ENCODE measurements around the gene DDR1.
"Not testable (repeated sequence)": the region's sequence is repeated elsewhere in the genome, so short reads cannot be mapped to it uniquely, and the experiment has no call there.

The DDR1 gene

DNA sequence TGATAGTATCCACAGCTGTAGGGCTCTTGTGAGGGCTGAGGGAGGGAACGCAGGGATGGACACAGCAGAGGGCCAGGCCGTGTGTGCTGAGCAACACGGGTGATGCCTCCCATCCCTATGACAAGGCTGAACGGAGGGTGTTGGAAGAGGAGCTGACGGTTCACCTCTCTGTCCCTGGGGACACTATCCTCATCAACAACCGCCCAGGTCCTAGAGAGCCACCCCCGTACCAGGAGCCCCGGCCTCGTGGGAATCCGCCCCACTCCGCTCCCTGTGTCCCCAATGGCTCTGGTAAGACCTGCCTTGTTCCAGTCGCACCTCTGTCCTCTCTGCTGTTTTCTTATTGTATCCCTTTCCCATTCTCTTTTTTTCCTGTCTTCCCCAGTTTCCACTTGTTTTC is 10.1 kb downstream of the DDR1 start:
- DNase-seq (ENCODE audit: low read depth, low spot score) = no peak

DNA sequence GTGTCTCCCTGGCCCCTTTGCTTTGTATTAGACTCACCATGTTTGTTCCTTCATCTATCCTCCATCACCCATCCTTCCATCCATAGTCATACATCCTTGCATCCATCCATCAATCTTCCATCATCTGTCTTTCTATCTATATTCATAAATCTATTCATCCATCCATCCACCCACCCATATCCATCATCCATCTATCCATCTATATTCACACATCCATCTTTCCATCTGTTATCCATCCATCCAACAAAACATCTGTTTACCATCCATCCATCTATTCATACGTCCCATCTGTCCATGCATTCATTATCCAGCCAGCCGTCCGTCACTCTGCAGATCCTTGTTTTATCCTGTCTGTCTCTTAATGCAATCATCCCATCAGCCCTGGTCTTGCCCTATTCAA is 10.6 kb downstream of the DDR1 start:
- no peak for DNase-seq (ENCODE audit: low read depth, low spot score)

DNA sequence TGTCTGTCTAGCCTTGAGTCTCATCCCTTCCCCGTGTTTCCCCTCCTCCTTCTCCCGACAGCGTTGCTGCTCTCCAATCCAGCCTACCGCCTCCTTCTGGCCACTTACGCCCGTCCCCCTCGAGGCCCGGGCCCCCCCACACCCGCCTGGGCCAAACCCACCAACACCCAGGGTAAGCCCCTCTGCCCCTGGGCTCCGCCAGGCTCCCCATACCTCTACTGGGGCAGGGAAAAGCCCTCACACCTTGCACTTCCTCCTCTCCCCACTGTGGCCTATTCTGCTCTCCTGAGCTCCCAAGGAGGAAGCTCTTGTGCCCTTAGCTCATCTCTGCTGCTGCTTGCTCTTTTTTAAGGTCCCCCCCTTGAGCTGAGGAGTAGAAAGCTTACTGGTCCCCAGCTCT is 11.0 kb downstream of the DDR1 start:
- no peak for DNase-seq (ENCODE audit: low read depth, low spot score)

DNA sequence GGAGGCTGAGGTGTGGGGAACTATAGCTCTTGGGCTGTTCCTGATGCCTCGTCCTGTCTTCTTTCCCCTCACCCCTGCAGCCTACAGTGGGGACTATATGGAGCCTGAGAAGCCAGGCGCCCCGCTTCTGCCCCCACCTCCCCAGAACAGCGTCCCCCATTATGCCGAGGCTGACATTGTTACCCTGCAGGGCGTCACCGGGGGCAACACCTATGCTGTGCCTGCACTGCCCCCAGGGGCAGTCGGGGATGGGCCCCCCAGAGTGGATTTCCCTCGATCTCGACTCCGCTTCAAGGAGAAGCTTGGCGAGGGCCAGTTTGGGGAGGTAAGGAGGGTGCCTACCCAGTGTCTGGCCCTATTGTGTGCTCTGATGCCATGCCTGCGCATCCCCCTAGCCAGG is 12.2 kb downstream of the DDR1 start:
- no peak for DNase-seq (ENCODE audit: low read depth, low spot score)

- no peak for DNase-seq (ENCODE audit: low read depth, low spot score)
Measured at GRCh38 chr6:30897882-30898281, 13.6 kb downstream of the DDR1 start.

DNA sequence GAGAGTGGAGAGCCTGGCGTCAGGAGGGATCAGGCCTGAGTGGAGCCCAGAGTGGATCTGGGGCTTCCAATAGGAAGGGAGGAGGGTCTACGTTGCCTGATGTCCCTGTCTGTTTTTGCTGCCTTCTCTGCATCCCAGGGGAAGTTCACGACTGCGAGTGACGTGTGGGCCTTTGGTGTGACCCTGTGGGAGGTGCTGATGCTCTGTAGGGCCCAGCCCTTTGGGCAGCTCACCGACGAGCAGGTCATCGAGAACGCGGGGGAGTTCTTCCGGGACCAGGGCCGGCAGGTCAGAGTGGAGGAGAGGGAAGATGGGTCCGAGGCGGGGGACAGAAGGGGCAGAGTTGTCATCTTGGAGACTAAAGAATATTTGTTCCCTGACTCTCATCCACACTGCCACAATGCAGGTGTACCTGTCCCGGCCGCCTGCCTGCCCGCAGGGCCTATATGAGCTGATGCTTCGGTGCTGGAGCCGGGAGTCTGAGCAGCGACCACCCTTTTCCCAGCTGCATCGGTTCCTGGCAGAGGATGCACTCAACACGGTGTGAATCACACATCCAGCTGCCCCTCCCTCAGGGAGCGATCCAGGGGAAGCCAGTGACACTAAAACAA is 14.5 kb downstream of the DDR1 start:
- DNase-seq (ENCODE audit: low read depth, low spot score) = no peak

- no peak for DNase-seq (ENCODE audit: low read depth, low spot score)
Measured at GRCh38 chr6:30900863-30901417, 16.6 kb downstream of the DDR1 start.

GRCh38 chr6:30901436-30901835 is 17.1 kb downstream of the DDR1 start:
- no peak for DNase-seq (ENCODE audit: low read depth, low spot score)

DNA sequence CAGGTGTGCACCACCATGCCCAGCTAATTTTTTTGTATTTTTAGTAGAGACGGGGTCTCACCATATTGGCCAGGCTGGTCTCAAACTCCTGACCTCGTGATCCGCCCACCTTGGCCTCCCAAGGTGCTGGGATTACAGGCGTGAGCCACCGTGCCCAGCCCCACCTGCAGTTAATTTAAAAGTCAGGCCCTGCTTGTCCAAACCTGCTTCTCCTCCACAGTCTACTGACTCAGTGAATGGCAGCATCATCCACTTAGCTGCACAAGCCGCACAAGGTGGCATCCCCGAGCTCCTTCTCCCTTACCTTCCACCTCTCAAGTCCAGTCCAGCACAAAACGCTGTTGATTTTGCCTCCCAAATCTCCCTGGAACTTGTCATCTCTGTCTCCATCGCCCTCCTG is 17.9 kb downstream of the DDR1 start:
- not testable (repeated sequence) for DNase-seq (ENCODE audit: low read depth, low spot score)

GRCh38 chr6:30902709-30903108 is 18.4 kb downstream of the DDR1 start:
- DNase-seq (ENCODE audit: low read depth, low spot score) = no peak

GRCh38 chr6:30903236-30903635 is 18.9 kb downstream of the DDR1 start:
- no peak for DNase-seq (ENCODE audit: low read depth, low spot score)

DNA sequence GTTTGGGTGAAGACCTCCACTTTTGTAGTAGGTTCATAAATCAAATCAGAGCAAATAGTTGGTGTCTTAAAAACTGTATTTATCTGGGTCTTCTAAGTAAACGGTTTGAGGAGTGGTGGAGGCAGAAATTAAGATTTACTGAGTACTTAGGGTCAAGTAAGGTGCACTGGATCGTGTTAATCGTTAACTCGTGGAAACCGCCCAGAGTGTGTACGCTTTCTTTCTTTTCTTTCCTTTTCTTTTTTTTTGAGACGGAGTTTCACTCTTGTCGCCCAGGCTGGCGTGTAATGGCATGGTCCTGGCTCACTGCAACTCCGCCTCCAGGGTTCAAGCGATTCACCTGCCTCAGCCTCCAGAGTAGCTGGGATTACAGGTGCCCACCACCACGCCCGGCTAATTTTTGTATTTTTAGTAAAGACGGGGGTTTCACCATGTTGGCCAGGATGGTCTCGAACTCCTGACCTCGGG is 23.0 kb downstream of the DDR1 start:
- DNase-seq (ENCODE audit: low read depth, low spot score) = not testable (repeated sequence)

GRCh38 chr6:30907758-30908591 is 23.7 kb downstream of the DDR1 start, which contains the start of gene GTF2H4:
Gene GTF2H4, plus strand, starts transcription at chr6:30908207.
- peak; percentile 98 for DNase-seq (ENCODE audit: low read depth, low spot score)

GRCh38 chr6:30908700-30909099 is 24.4 kb downstream of the DDR1 start:
- DNase-seq (ENCODE audit: low read depth, low spot score) = no peak

DNA sequence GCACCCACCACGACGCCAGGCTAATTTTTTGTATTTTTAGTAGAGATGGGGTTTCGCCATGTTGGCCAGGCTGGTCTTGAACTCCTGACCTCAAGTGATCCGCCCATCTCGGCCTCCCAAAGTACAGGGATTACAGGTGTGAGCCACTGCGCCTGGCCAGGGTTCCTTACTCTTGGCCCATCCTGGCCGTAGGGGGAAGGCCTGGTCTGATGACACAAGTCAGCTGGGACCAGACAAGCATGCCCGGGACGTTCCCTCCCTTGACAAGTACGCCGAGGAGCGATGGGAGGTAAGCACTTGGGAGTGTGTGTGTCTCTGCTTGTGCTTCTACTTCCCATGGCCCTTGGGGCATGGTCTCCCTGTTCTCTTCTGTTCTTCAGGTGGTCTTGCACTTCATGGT is 26.2 kb downstream of the DDR1 start:
- not testable (repeated sequence) for DNase-seq (ENCODE audit: low read depth, low spot score)

GRCh38 chr6:30912746-30913520 is 28.6 kb downstream of the DDR1 start:
- no peak for DNase-seq (ENCODE audit: low read depth, low spot score)

GRCh38 chr6:30913721-30914075 is 29.4 kb downstream of the DDR1 start:
- peak; percentile 28 for DNase-seq (ENCODE audit: low read depth, low spot score)

GRCh38 chr6:30914076-30914853 is 29.9 kb downstream of the DDR1 start, which contains the start of gene VARS2:
Gene VARS2, plus strand, starts transcription at chr6:30914238. Its CDS starts 599 bp downstream, at chr6:30914837.
- no peak for DNase-seq (ENCODE audit: low read depth, low spot score)

- DNase-seq (ENCODE audit: low read depth, low spot score) = no peak
Measured at GRCh38 chr6:30914854-30915590, 30.7 kb downstream of the DDR1 start.

- DNase-seq (ENCODE audit: low read depth, low spot score) = peak; percentile 32
Measured at GRCh38 chr6:30915591-30915946, 31.2 kb downstream of the DDR1 start.

- DNase-seq (ENCODE audit: low read depth, low spot score) = no peak
Measured at GRCh38 chr6:30917041-30917440, 32.7 kb downstream of the DDR1 start.

All from smooth muscle cell of the brain vasculature (primary cell).